Measurements from ENCODE around the gene COX11.

COX11 gene

GRCh38 chr17:54956791-54957190 lies 11.7 kb downstream of the COX11 start:
- DNase-seq = no peak

GRCh38 chr17:54951286-54951685 lies 17.2 kb downstream of the COX11 start:
- no peak for DNase-seq

DNA sequence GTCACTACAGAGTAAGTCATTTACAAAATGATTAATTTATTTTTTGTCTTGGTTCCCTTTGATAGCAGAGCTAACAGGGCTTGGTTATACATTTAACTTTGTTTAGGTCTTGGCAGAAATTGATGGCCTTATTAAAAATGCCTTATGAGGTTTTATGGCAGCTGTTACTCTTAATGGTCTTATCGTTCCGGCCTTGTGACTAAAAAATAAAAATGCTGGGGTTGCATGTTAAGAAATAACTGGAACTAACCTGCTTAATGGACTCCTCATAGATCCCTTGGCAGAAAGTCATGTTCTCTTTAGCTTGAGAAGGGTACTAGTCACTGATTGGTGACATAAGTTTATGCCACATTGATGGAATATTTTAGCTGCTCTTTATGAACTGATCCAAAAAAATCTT lies 18.3 kb downstream of the COX11 start:
- DNase-seq = no peak

GRCh38 chr17:54948380-54948779 lies 20.1 kb downstream of the COX11 start:
- DNase-seq = no peak

- DNase-seq = no peak
These were observed 21.1 kb downstream of the COX11 start for GRCh38 chr17:54947396-54947795.

DNA sequence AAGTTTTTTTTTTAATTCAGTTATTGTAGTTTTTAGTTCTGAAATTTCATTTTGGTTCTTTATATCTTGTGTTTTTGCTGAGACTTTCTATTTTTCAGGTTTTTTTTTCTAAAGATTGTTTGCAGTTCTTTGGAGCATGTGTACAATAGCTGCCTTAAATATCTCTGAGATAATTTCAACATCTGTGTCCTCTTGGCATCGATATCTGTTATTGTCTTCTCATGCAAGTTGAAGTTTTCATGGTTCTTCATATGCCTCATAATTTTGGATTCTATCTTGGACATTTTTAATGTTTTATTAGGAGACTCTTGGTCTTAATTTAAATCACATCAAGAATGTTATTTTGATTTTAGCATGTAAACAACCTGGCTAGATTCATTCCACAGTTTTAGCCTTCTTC lies 22.8 kb downstream of the COX11 start:
- no peak for DNase-seq

DNA sequence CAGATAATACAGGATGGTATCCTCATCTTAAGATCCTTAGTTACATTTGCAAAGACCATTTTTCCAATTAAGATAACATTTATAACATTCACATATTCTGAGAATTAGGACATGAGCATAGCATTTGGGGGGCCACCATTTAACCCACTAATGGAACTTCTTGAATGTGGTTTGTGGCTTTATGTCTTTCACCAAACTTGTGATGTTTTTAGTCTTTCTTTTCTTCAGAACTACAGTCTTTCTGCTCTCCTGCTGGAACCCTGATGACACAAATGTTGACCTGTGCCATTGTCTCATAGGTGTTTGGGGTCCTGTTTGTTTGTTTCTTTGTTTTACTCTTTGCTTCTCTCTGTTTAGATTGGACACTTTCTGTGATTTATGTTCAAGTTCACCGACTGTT lies 23.2 kb downstream of the COX11 start:
- DNase-seq = no peak

DNA sequence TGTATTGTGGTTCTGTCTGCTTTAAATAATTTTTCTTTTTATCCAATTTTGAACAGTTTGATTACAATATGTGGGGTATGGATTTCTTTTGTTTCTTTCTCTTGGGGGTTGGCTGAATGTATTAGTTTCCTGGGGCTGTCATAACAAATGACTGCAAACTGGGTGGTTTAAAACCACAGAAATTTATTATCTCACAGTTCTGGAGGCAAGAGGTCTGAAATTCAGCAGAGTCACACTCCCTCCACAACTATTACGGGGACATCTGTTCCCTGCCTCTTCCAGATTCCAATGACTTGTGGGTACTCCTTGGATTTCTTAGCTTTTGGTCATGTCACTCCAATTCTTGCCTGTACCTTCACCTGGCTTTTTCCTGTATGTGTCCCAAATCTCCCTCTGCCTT lies 23.7 kb downstream of the COX11 start:
- no peak for DNase-seq

- no peak for DNase-seq
These were observed 27.2 kb downstream of the COX11 start for GRCh38 chr17:54941285-54941684.

DNA sequence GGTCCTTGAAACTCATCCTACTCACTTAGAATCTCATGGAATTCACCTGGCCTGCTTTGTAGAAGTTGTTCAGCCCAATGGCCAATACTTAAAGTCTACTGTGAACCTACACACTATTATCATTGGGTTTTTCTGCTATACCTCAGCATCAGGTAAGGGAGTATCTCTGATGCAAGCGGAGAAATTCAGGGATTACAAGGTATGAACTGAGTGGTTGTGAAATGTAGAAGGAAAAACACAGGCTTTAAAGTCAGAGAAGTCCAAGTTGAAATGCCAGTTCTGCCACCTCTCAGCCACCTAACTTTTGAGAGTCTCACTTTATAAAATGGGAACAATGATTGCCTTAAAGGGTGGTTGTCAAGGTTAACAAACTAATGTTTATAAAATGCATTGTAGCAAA lies 31.0 kb downstream of the COX11 start:
- no peak for DNase-seq

- no peak for DNase-seq
These were observed 31.4 kb downstream of the COX11 start for GRCh38 chr17:54937018-54937417.

DNA sequence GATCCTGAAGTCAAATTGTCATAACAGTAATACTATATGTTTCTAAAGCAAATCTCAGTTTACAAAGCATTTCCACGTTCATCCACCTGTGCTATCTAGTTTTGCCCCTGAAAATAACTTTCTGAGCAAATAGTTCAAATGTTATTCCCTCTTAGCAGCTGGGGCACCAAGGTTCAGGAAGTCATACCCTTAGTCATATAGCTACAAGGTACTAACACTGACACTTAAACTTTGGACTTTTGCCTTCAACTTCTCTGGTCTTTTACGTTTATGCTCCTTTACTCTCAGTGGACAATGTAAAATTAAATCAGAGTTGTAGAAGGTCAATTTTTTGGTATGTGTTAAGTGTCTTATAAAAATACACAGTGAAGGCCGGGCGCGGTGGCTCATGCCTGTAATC lies 33.0 kb downstream of the COX11 start:
- DNase-seq = no peak

DNA sequence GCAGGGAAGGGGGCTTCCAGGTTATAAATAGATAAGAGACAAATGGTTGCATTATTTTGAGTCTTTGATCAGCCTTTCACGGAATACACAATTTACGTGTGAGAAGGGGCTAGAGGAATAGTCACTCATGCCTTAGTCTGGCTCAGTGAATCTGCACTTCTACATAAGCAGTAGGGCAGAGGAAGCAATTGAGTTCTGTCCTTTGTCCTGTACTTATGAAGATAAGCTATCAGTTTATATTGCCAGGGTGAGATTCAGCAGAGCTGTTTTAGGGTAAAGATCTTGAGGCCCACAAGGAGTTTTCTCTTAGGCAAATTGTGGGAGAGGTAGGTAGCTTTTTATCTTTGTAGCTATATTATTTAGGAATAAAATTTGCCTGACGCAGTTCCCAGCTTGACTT lies 34.5 kb downstream of the COX11 start:
- DNase-seq = no peak

DNA sequence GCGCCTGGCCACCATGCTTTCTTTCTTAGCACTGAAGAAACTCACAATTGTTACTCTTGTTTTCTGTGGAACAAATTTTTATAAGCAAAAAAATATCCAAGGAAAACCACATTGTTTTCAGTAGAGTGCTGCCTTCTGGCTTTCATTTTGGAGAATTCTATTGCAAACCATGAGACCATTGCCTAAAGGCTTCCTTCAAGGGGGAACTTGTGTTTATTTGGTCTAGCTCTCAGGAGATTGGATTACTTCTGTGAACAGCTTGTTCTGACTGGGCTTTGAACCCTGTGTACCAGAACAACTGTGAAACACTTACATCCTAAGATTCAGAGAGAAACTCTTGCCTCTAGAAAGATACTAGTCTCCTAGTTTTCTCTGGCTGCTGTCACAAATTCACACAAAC lies 35.7 kb downstream of the COX11 start:
- DNase-seq = no peak

- DNase-seq = no peak
These were observed 40.9 kb downstream of the COX11 start for GRCh38 chr17:54927525-54927924.

- no peak for DNase-seq
These were observed 44.0 kb downstream of the COX11 start for GRCh38 chr17:54924405-54924804.

DNA sequence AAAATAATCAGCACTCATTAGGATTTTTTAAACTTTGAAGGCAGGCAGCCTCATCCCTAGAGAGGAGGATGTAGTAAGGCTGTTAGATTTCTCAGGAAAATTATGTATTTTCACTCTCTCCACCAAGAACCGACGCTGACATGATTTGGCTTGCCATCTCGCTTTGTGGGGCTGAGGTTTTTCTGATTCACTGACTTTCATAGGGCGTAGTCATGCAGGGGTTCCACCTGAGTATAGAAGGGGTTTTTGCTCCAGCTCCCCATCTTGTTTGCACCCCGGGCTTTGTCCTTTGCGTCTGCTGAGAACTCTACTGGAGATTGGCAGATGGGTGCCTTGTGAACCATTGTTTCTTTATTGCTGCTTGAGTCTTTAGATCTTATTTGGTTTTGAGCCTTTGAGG lies 47.6 kb downstream of the COX11 start:
- DNase-seq = no peak

DNA sequence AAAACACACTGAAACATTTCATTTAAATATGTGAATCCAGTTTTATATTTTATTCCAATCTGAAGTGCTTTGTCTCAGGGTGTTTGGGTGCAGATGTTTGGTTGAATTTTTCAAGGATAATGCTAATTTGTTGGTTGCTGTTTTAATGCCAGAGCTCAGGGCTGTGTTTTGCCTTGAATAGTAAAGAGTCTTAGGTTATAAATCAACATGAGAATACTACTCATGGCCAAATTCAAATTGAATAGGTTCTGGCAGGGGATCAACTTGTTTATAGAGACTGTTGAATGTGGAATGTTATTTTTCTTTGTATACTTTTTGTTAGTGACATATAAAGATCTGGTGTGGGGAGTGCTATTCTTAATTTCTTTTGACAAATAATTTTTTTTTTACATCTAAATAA lies 49.0 kb downstream of the COX11 start:
- DNase-seq = no peak

GRCh38 chr17:54916721-54917120 lies 51.7 kb downstream of the COX11 start:
- no peak for DNase-seq

Data from activated CD4-positive, CD25-positive, alpha-beta regulatory T cell treated with anti-CD3 and anti-CD28 coated beads, Interleukin-2, amount 50 U/mL, for 72 hours (primary cell).